ENCODE results near the gene CTDSPL. TPM values are rescaled to one million over a fixed set of nuclear protein-coding genes. Genes with fewer than 3 reads are reported as not detected.

The CTDSPL gene
- total and polyA plus RNA-seq, 2 of the 13 experiments (the other 11 are each of a cell fraction or from before 2014, with no cell fraction given): 26.1 to 142 TPM

DNA sequence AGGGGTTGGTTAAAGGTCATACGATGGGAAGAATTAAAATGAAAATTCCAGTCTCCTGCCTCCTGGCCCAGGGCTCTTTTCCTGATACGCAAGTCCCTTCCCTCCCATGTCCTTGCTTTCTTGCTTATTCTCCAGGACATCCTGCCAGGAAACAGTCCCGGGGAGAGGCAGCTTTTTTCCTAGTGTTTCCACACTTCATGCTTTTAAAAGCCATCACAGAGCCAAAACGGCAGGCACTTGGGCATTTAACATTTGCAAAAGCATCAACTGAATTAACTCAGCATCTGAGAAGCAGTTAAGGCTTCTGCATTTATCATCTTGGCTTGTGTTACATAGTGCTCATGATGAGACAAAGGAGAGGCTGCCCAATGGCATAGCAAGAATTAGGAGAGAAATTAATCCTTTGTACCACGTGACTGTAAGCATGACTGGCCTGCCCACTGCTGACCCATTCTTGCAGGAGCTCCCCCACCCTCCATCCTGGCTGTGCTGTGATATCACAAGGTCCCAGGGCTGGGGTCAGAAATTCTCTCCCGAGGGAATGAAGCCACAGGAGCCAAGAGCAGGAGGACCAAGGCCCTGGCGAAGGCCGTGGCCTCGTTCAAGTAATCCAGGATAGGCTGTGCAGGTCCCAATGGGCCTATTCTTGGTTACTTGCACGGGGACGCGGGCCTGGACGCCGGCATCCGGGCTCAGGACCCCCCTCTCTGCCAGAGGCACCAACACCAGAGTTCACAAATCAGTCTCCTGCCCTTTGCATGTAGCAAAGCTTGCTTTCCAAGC, 107.3 kb downstream of the CTDSPL start:
- TF ChIP-seq GATA4 (IDR thresholded peaks at IDR 0.05; ENCODE audit: borderline replicate concordance, low read depth) (no peak), ZKSCAN1 (IDR thresholded peaks at IDR 0.05; ENCODE audit: low read length) (no peak), JUNB (CRISPR knock-in tag; IDR thresholded peaks at IDR 0.05; ENCODE audit: borderline replicate concordance) (no peak)
- TF ChIP-seq, protein P1, sequence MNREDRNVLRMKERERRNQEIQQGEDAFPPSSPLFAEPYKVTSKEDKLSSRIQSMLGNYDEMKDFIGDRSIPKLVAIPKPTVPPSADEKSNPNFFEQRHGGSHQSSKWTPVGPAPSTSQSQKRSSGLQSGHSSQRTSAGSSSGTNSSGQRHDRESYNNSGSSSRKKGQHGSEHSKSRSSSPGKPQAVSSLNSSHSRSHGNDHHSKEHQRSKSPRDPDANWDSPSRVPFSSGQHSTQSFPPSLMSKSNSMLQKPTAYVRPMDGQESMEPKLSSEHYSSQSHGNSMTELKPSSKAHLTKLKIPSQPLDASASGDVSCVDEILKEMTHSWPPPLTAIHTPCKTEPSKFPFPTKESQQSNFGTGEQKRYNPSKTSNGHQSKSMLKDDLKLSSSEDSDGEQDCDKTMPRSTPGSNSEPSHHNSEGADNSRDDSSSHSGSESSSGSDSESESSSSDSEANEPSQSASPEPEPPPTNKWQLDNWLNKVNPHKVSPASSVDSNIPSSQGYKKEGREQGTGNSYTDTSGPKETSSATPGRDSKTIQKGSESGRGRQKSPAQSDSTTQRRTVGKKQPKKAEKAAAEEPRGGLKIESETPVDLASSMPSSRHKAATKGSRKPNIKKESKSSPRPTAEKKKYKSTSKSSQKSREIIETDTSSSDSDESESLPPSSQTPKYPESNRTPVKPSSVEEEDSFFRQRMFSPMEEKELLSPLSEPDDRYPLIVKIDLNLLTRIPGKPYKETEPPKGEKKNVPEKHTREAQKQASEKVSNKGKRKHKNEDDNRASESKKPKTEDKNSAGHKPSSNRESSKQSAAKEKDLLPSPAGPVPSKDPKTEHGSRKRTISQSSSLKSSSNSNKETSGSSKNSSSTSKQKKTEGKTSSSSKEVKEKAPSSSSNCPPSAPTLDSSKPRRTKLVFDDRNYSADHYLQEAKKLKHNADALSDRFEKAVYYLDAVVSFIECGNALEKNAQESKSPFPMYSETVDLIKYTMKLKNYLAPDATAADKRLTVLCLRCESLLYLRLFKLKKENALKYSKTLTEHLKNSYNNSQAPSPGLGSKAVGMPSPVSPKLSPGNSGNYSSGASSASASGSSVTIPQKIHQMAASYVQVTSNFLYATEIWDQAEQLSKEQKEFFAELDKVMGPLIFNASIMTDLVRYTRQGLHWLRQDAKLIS (CRISPR knock-in tag; IDR thresholded peaks at IDR 0.05): no peak
- TF ChIP-seq, protein P2, sequence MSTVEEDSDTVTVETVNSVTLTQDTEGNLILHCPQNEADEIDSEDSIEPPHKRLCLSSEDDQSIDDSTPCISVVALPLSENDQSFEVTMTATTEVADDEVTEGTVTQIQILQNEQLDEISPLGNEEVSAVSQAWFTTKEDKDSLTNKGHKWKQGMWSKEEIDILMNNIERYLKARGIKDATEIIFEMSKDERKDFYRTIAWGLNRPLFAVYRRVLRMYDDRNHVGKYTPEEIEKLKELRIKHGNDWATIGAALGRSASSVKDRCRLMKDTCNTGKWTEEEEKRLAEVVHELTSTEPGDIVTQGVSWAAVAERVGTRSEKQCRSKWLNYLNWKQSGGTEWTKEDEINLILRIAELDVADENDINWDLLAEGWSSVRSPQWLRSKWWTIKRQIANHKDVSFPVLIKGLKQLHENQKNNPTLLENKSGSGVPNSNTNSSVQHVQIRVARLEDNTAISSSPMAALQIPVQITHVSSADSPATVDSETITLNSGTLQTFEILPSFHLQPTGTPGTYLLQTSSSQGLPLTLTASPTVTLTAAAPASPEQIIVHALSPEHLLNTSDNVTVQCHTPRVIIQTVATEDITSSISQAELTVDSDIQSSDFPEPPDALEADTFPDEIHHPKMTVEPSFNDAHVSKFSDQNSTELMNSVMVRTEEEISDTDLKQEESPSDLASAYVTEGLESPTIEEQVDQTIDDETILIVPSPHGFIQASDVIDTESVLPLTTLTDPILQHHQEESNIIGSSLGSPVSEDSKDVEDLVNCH (CRISPR knock-in tag; IDR thresholded peaks at IDR 0.05): no peak
- H3K27ac ChIP-seq (ENCODE audit: extremely low read length, insufficient read depth, low read length): no peak overlapping the region
- ATAC-seq (no peak), FAIRE-seq (no peak), DNase-seq (ENCODE audit: low spot score) (no peak)
- ChIA-PET POLR2A (no interaction called here), CTCF (ENCODE audit: low intra/inter-chr PET ratio, low total read pairs) (interaction anchor here (5.3 kb wide), 1 partner anchor 113 kb away, joined by 59 read pairs; no protein-coding TSS in a partner anchor)
- H3K4me1 ChIP-seq (ENCODE audit: insufficient read depth, low read length): peaks cover 46% of the 10 kb centered on the region
- WGBS (ENCODE audit: low lambda C conversion rate): 93% methylated on average over 8 of the region's 15 CpGs
- H3K9ac ChIP-seq (ENCODE audit: insufficient read depth, low read depth, low read length): no peak overlapping the region
- intact Hi-C loops (cut with micrococcal nuclease; ENCODE audit: unreplicated experiment) (no loop called here), in situ Hi-C loops (cut with HindIII; ENCODE audit: extremely low pct_ligation_motif_present, low pct_unique_long_range_greater_than_20kb) (loop anchor here (5.0 kb wide), 1 partner anchor 112 kb away; no protein-coding TSS in a partner anchor)
- no peak overlapping the region for H3K4me3 ChIP-seq (replicated peaks in 1 of 3; ENCODE audit: insufficient read depth in 1 of 3, low read depth in 2 of 3, low read length in 3 of 3)
- no TSS peak for BruUV-seq (replicated peaks)
- H3K9me3 ChIP-seq (ENCODE audit: low read length): no peaks in the 10 kb centered on the region
- peaks cover 27 to 74% of the 10 kb centered on the region in 2 experiments for H3K36me3 ChIP-seq (replicated peaks in 1 of 2; ENCODE audit: control insufficient read depth in 1 of 2, insufficient read depth in 2 of 2, low read length in 2 of 2)
- H3K27me3 ChIP-seq (ENCODE audit: control insufficient read depth in 1 of 2, insufficient read depth in 2 of 2, low read length in 2 of 2): no peaks in the 10 kb centered on the region
- no peak overlapping the region for H2AFZ ChIP-seq (ENCODE audit: low read length)
- H4K20me1 ChIP-seq (ENCODE audit: insufficient read depth, low read length): no peaks in the 10 kb centered on the region
- peaks cover 3% of the 10 kb centered on the region for H3K79me2 ChIP-seq (ENCODE audit: insufficient read depth, low read length)
- no peak overlapping the region for H3K4me2 ChIP-seq (ENCODE audit: low read depth, low read length)

All from HepG2 (cell line).